Measurements from ENCODE around the gene HSPA12A.

HSPA12A gene

DNA sequence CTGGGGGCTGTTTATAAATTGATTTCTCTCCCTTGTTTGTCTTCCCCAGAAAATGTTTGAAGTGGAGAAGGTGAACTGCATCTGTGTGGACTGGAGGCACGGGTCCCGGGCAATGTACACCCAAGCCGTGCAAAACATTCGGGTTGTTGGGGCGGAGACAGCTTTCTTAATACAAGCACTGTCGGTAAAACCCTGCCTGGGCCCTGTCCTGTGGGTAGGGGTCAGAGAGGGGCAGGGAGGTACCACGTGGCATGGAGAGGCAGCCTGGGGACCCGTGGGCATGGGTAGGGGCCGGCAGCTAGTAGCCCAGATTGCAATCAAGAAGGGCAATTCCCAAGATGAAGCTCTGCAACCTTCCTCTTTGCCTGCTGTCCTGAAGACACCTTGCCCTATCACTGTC is 115.6 kb downstream of the HSPA12A start:
- no peak for DNase-seq

- DNase-seq, result no peak
These were observed 116.5 kb downstream of the HSPA12A start for GRCh38 chr10:116625845-116626244.

DNA sequence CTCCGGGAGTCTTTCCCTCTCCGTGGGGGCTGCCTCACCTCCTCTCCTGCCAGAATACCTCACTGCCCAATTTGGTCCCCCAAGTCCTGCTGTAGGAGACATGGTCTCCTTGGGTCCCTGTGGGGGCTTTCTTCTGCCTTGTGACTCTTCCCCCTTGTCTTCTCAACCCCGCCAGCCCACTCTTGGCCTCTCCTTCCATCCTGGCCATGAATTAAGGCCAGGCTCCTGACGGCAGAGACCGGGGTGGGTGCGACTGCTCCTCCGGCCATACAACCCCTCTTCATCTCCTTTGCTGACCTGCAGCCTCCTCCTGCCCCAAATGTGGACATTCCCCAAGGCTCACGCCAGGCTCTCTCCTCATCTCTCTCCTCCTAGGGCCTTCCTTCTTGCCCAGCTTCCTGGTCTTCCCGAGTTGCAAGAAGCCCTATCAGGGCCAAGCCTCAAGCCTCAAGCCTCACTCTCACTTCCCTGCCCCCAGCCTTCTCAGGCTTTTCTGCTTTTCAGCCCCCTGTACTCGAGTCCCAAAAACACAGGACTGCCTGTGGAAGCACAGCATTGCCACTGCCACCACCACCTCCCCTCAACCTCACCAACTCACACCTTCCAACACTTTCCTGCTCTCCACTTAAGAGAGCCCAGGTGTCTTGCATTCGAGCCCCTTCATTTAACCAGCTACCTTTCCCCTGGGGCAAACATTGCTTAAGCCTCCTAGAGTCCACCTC is 120.3 kb downstream of the HSPA12A start:
- no peak for DNase-seq

- DNase-seq, result no peak
These were observed 120.9 kb downstream of the HSPA12A start for GRCh38 chr10:116621476-116621875.
